GM12875 (cell line): Measurements from ENCODE around the gene ZYX.

Source experiments
- H3K4me3 ChIP-seq: one replicate; pipeline ENCODE4 v1.5.1; 2011; ENCODE audit warnings: low read depth, low read length, control low read depth
- TF ChIP-seq, protein P1 (sequence below): IDR thresholded peaks from 2 replicates; pipeline ENCODE4 v1.5.1; 2011; ENCODE audit warnings: low read depth, mild to moderate bottlenecking, control low read depth, inconsistent platforms, low read length, moderate library complexity, borderline replicate concordance; ENCODE audit not compliant: insufficient read depth

The ZYX gene

DNA sequence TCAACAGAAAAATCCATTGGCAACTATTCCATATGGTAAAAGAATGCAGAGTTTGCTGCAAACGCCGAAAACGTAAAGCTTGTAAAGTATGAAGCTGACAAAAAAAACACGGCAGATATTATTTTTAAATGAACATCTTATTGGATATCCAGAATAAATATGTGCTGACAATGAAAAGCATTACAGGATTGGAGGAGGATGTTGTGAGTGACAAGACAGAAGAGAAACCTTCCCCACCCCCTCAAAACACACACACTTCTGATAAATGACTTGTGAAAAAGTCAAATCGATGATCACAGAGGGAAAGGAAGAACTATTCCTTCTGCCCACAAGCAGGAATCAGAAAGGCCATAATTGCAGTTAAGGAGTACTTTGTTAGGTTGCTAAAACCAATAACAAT is 33.2 kb upstream of the ZYX start:
- TF ChIP-seq, protein P1, sequence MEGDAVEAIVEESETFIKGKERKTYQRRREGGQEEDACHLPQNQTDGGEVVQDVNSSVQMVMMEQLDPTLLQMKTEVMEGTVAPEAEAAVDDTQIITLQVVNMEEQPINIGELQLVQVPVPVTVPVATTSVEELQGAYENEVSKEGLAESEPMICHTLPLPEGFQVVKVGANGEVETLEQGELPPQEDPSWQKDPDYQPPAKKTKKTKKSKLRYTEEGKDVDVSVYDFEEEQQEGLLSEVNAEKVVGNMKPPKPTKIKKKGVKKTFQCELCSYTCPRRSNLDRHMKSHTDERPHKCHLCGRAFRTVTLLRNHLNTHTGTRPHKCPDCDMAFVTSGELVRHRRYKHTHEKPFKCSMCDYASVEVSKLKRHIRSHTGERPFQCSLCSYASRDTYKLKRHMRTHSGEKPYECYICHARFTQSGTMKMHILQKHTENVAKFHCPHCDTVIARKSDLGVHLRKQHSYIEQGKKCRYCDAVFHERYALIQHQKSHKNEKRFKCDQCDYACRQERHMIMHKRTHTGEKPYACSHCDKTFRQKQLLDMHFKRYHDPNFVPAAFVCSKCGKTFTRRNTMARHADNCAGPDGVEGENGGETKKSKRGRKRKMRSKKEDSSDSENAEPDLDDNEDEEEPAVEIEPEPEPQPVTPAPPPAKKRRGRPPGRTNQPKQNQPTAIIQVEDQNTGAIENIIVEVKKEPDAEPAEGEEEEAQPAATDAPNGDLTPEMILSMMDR = no peak
- H3K4me3 ChIP-seq = no peak overlapping the region

DNA sequence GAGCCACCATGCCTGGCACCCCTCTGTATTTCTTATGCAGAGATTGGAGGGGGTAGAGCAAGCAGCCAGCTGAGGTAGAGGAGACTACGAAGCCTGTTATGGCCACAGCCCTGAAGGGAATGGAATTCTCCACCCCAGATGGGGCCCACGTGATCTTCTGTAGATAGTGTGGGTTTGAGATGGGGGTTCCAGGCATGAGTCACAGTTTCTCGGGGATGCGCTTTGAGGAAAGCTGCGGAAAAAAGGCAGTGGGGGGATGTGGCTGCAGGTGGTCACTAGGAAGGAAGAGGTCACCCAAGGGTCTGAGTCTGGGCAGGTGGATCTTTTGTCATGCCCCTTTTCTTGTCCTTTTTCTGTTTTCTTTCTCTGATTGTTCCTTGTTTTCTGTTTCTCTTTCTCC is 30.1 kb upstream of the ZYX start:
- TF ChIP-seq, protein P1 = no peak
- H3K4me3 ChIP-seq = no peak overlapping the region

DNA sequence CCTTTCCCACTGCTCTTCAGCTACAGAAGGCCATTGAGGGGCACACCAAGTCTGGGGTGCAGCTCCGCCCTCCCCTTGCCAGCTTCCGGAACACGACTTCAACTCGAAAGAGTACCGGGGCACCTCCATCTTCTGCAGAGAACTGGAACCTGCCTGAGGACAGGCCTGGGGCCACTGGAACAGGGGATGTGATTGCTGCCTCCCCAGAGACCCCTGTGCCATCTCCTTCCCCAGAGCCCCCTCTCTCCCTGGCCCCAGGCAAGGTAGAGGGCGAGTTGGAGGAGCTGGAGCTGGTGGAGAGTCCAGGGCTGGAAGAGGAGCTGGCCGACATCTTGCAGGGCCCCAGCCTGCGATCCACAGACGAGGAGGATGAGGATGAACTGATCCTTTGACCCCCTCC is 29.6 kb upstream of the ZYX start:
- no peak overlapping the region for H3K4me3 ChIP-seq
- TF ChIP-seq, protein P1 = no peak

DNA sequence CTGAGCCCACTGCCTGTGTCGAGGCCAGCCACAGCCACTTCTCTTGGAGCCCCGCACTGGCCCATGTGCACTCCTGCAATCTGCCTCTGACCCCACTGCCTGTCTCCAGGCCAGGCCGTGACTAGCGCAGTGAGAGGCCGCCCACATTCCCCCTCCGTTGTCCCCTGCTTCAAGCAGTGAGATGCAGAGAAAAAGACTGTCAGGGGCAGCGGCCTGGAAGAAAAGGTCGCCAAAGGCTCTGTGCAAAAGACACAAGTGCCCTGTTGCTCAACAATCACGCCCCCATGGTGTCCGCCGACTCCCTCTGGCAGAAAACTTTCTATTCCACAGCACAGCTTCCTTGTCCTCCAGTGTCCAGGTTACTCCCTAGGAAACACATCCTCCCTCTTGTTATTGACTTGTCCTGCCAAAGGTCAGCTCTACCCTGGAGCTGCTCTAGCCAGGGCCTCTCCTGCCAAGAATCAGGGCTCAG is 28.6 kb upstream of the ZYX start:
- TF ChIP-seq, protein P1 = no peak
- no peak overlapping the region for H3K4me3 ChIP-seq

DNA sequence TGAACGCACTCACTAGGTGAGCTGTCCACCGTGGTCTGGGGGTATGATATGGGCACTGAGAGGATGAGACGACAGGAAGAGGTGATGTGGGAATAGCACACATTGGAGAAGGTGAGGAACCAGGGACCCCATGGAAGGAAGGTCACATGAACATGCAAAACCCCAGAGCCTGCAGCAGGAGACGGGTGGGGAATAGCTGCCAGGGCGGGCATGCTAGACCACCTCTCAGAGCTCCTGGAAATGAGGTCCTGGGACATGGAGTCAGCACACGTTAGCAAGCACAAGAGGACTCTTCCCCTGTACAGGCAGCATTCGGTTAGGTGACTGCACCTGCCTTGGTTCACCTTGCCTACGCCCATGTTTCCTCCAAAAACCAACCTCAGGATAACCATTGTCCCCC is 26.8 kb upstream of the ZYX start:
- H3K4me3 ChIP-seq = no peak overlapping the region
- TF ChIP-seq, protein P1 = no peak

DNA sequence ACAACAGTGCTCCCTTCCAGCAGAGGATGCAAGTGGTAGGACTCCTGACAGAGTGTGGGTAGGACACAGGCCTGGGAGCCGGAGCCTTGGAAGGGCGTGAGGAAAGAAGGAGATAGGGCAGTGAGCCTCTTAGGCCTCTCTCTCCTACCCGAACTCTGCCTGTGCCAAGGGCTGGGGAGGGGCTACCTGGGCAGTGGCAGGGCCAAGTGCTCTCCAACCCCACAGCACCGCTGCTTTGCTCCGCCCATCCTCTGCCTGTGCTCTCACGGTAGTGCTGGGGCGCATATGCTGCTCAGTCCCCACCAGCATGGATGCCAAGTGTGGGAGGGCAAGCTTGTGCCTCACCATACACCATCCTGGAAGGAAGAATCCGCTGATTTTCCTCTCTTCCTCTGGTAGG is 26.2 kb upstream of the ZYX start:
- TF ChIP-seq, protein P1 = no peak
- H3K4me3 ChIP-seq = no peak overlapping the region

DNA sequence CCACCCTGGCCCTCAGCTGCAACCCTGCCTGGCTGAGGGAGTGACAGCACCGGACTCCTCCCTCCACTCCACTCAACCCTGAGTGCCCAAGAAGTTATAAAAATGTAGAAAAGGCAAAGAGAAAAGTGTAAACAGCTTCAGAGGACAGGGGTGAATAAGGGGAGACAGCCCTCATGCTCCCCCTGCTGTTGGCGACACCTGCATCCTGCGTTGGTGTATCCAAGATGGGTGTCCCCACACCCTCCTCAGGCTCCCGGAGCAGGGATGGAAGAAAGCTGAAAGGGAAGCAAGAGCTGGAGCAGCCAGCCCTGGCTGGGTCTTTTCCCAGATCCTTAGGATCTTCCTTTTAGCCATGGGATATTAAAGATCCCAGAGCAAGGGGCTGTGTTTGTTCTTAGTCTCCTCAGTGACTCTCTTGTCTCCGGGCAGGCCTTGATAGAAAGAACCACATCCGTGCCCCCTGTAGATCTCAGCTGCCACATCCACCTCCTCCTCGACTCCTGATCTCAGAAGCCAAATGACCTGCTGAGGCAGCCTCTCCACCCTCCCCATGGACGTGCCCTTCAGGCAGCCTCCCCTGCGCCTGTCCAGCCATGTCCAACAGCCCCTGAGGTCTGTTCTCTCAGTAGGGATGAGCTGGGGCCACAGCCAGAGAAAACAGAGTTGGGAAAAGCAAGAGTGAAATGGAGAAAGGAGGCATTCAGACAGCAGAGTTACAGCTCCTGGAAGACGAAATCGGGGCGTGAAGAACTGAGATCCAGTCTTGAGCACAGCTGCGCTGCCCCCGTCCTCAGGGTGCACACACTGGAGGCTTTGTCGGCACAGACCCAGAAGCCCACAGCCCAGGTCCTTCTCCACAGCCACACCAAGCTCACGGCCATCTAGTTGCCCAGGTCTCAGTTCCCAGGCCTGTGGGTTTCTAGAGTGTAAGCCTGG is 25.4 kb upstream of the ZYX start:
- TF ChIP-seq, protein P1 = no peak
- no peak overlapping the region for H3K4me3 ChIP-seq
